GM12878 (cell line): ENCODE data around the gene CTNNA2. TPM values are rescaled to one million over a fixed set of nuclear protein-coding genes. Genes with fewer than 3 reads are reported as not detected.

Experiments
- ATAC-seq: fragments of 200-7000 bp; cut with Tn5 transposase; 3 replicates; pipeline ENCODE4 v1.9.1; 2020; ENCODE audit warnings: mild to moderate bottlenecking, moderate library complexity
- BruUV-seq: library from RNA; stranded (reverse); fragments of 400-500 nt; replicated peaks from 2 replicates; lab custom pipeline; 2021; lab: Mats Ljungman, UMichigan
- CTCF ChIA-PET: fragments of 300-600 bp; sonication (Branson Sonifier 250); formaldehyde crosslinking; extraction: SDS; loops from one replicate; lab custom pipeline; 2021; ENCODE audit warnings: inconsistent platforms; lab: Yijun Ruan, JAX
- POLR2A ChIA-PET: fragments of 350-600 bp; formaldehyde crosslinking; extraction: SDS; loops from one replicate; lab custom pipeline; 2021; ENCODE audit warnings: inconsistent platforms; lab: Charles Lee
- RAD21 ChIA-PET: fragments of 300-600 bp; sonication (Branson Sonifier 250); formaldehyde crosslinking; loops from one replicate; lab custom pipeline; 2023; ENCODE audit warnings: antibody characterized with exemption; ENCODE audit not compliant: unreplicated experiment; lab: Charles Lee
- SMC1A ChIA-PET: fragments of 300-600 bp; sonication (Branson Sonifier 250); formaldehyde crosslinking; loops from one replicate; lab custom pipeline; 2023; ENCODE audit not compliant: unreplicated experiment, uncharacterized antibody; lab: Charles Lee
- DNase-seq: peaks from one replicate; pipeline ENCODE4 v3.0.0-alpha.2; 2011; ENCODE audit warnings: low read depth, low spot score
- FAIRE-seq: peaks from 3 replicates; lab custom pipeline; 2011; peaks lifted over from hg19 to GRCh38; lab: Jason Lieb, UNC
- H2AFZ ChIP-seq: 2 replicates; pipeline ENCODE4 v1.6.0; 2011; ENCODE audit warnings: low read depth, low read length, control low read depth; ENCODE audit not compliant: control insufficient read depth
- H3K27ac ChIP-seq: 2 replicates; pipeline ENCODE4 v1.5.1; 2011; ENCODE audit warnings: control low read depth; ENCODE audit not compliant: control insufficient read depth, insufficient read depth
- H3K27me3 ChIP-seq, 2 experiments: replicated peaks in 1 of 2; 2 replicates each; pipeline versions ENCODE4 v1.6.0 to v1.6.1; 2011; ENCODE audit warnings: low read length in 1 of 2; ENCODE audit not compliant: control insufficient read depth in 2 of 2, insufficient read depth in 2 of 2
- H3K36me3 ChIP-seq, 2 experiments: 2 replicates each; pipeline ENCODE4 v1.5.1; 2011; ENCODE audit warnings: low read length in 1 of 2; ENCODE audit not compliant: control insufficient read depth in 2 of 2, insufficient read depth in 2 of 2
- H3K4me1 ChIP-seq: 2 replicates; pipeline ENCODE4 v1.6.1; 2011; ENCODE audit warnings: mild to moderate bottlenecking, low read length, moderate library complexity, mixed read lengths; ENCODE audit not compliant: control insufficient read depth, insufficient read depth
- H3K4me2 ChIP-seq: 2 replicates; pipeline ENCODE4 v1.6.0; 2011; ENCODE audit warnings: control low read depth; ENCODE audit not compliant: control insufficient read depth, insufficient read depth
- H3K4me3 ChIP-seq: fragments of 200-600 bp; sonication (generic); 2 replicates; pipeline ENCODE4 v1.5.1; 2016
- H3K79me2 ChIP-seq: 2 replicates; pipeline ENCODE4 v1.6.0; 2011; ENCODE audit warnings: low read length; ENCODE audit not compliant: control insufficient read depth, insufficient read depth
- H3K9ac ChIP-seq: 2 replicates; pipeline ENCODE4 v1.8.0; 2011; ENCODE audit warnings: low read length, control low read depth, mixed read lengths; ENCODE audit not compliant: control insufficient read depth, insufficient read depth
- H3K9me3 ChIP-seq: replicated peaks from 3 replicates; pipeline ENCODE4 v1.5.1; 2011; ENCODE audit warnings: mild to moderate bottlenecking, low read length; ENCODE audit not compliant: control insufficient read depth, insufficient read depth
- H4K20me1 ChIP-seq: 2 replicates; pipeline ENCODE4 v1.6.0; 2011; ENCODE audit not compliant: control insufficient read depth, insufficient read depth
- ATF3 ChIP-seq: IDR thresholded peaks from 2 replicates; pipeline ENCODE4 v1.6.1; 2011; ENCODE audit warnings: low read depth, mild to moderate bottlenecking, low read length, moderate library complexity, borderline replicate concordance; ENCODE audit errors: extremely low read depth
- CEBPB ChIP-seq, 2 experiments: fragments of 150-350 bp in 1 of 2; IDR thresholded peaks; 2 replicates each; pipeline ENCODE4 v1.6.1; 2012 to 2014; ENCODE audit warnings: low read depth in 2 of 2, low read length in 2 of 2, borderline replicate concordance in 1 of 2, inconsistent platforms in 1 of 2
- CUX1 ChIP-seq: IDR thresholded peaks from 2 replicates; pipeline ENCODE4 v1.6.1; 2012; ENCODE audit warnings: improper control_type of control experiment, low read depth, low read length; ENCODE audit not compliant: insufficient replicate concordance
- ETV6 ChIP-seq, 2 experiments: fragments of 450-650 bp in 1 of 2; IDR thresholded peaks in 1 of 2; conservative IDR thresholded peaks in 1 of 2; 2 replicates each; pipeline ENCODE4 v1.6.1; 2014; ENCODE audit warnings: antibody characterized with exemption in 1 of 2, borderline replicate concordance in 1 of 2, low read depth in 1 of 2, mild to moderate bottlenecking in 1 of 2, moderate library complexity in 1 of 2
- NR2C2 ChIP-seq: IDR thresholded peaks from 2 replicates; pipeline ENCODE4 v1.6.1; 2011; ENCODE audit warnings: borderline replicate concordance, low read depth; ENCODE audit not compliant: control insufficient read depth, insufficient read length
- RAD51 ChIP-seq: fragments of 450-650 bp; IDR thresholded peaks from 2 replicates; pipeline ENCODE4 v1.6.1; 2016; ENCODE audit warnings: moderate library complexity, mild to moderate bottlenecking, inconsistent platforms
- RB1 ChIP-seq: fragments of 450-650 bp; formaldehyde crosslinking; IDR thresholded peaks from 2 replicates; pipeline ENCODE4 v1.6.1; 2017; ENCODE audit warnings: mild to moderate bottlenecking, borderline replicate concordance
- SMAD5 ChIP-seq: IDR thresholded peaks from 2 replicates; pipeline ENCODE4 v1.6.1; 2016; ENCODE audit warnings: antibody characterized with exemption, low read depth
- ZNF622 ChIP-seq: fragments of 450-650 bp; IDR thresholded peaks from 2 replicates; pipeline ENCODE4 v1.6.1; 2017; ENCODE audit warnings: mild to moderate bottlenecking, inconsistent platforms
- ZNF687 ChIP-seq: fragments of 450-650 bp; IDR thresholded peaks from 2 replicates; pipeline ENCODE4 v1.6.1; 2017; ENCODE audit warnings: mild to moderate bottlenecking, moderate library complexity
- WGBS: methylation state at CpG from one replicate; pipeline ENCODE4 v1.1.6; 2016; ENCODE audit warnings: low lambda C conversion rate; ENCODE audit not compliant: insufficient replicate concordance, insufficient coverage; ENCODE audit errors: missing lambda C conversion rate; 5-methylcytosine and 5-hydroxymethylcytosine counted together
- in situ Hi-C: fragments of 300-500 bp; cut with MboI; formaldehyde crosslinking; loops from 9 replicates; pipeline ENCODE4 v1.14.3; 2018; ENCODE audit warnings: mixed read lengths
- intact Hi-C: fragments of 100-400 bp; cut with micrococcal nuclease; formaldehyde crosslinking; loops from one replicate; pipeline ENCODE4 v1.14.2; 2022; ENCODE audit not compliant: unreplicated experiment
- polyA plus RNA-seq, 11 experiments: library from polyadenylated mRNA; depleted of rRNA in 4 of 11; unstranded in 6 of 11; stranded (reverse) in 5 of 11; fragments of >200 nt; fragmentation: Nextera tagmentation in 4 of 11; fragmentation: Illumina TruSeq in 1 of 11; extraction: Ambion mirVana in 4 of 11; extraction: Trizol in 1 of 11; gene quantifications; 1 replicate in 1 of 11; 2 replicates in 10 of 11; pipeline versions ENCODE4 v1.2.1 to v1.2.3, GENCODE V29; 2011 to 2016; ENCODE audit warnings: inconsistent platforms in 2 of 11, missing spikeins in 2 of 11, low read depth in 1 of 11
- total RNA-seq, 4 experiments: library from RNA; depleted of rRNA in 3 of 4; stranded (reverse); fragments of >200 nt in 3 of 4; fragmentation: Illumina TruSeq in 1 of 4; extraction: Trizol in 1 of 4; gene quantifications; 2 replicates each; pipeline versions ENCODE4 v1.2.1 to v1.2.3, GENCODE V29; 2013 to 2021

Gene CTNNA2
- total and polyA plus RNA-seq, 10 of the 15 experiments (the other 5 are each of a cell fraction or from before 2014, with no cell fraction given): 2.4 to 36.2 (median 6.6) TPM

- WGBS: 48% methylated on average over 5 of the region's 5 CpGs
- no peaks in the 10 kb centered on the region for H3K9me3 ChIP-seq
- intact Hi-C loops (no loop called here), in situ Hi-C loops (no loop called here)
- H3K27ac ChIP-seq: no peak overlapping the region
- H3K36me3 ChIP-seq: no peaks in the 10 kb centered on the region
- H2AFZ ChIP-seq: no peak overlapping the region
- ChIA-PET CTCF (no interaction called here), POLR2A (no interaction called here), SMC1A (no interaction called here), RAD21 (no interaction called here)
- H3K4me1 ChIP-seq: no peaks in the 10 kb centered on the region
- BruUV-seq: no TSS peak
- no peak overlapping the region for H3K4me3 ChIP-seq
- DNase-seq (no peak), ATAC-seq (no peak), FAIRE-seq (no peak)
- no peak overlapping the region for H3K9ac ChIP-seq
- H3K4me2 ChIP-seq: no peak overlapping the region
- no peaks in the 10 kb centered on the region for H3K27me3 ChIP-seq
- TF ChIP-seq ATF3 (no peak), SMAD5 (no peak), RB1 (no peak), CUX1 (no peak), NR2C2 (no peak), ZNF687 (no peak), ETV6 (conservative IDR thresholded peaks at IDR 0.05 in 1 of 2, IDR thresholded peaks at IDR 0.05 in 1 of 2; ENCODE audit: borderline replicate concordance in 1 of 2, low read depth in 1 of 2) (no peak), RAD51 (no peak), ZNF622 (no peak), CEBPB (IDR thresholded peaks at IDR 0.05; ENCODE audit: borderline replicate concordance in 1 of 2, low read depth in 2 of 2, low read length in 2 of 2) (no peak)
- TF ChIP-seq, all 136 proteins: peak for 0
- Histone ChIP-seq H3K79me2 (no peaks in the 10 kb centered on the region), H4K20me1 (no peaks in the 10 kb centered on the region)
These were observed 799.5 kb downstream of the CTNNA2 start for GRCh38 chr2:80312282-80312839.
